Activated CD8-positive, alpha-beta memory T cell treated with anti-CD3 and anti-CD28 coated beads, Interleukin-2, amount 10 ng/mL, durations not matched to agents 7 days and 5 days (primary cell): ENCODE measurements around the gene PLN. TPM values are rescaled to one million over a fixed set of nuclear protein-coding genes. Genes with fewer than 3 reads are reported as not detected.

Source experiments
- ATAC-seq: fragments of 150-1000 bp; cut with Tn5 transposase; one replicate; pipeline ENCODE4 v1.10.0; 2021; ENCODE audit warnings: moderate library complexity
- CTCF ChIA-PET: fragments of 350-600 bp; sonication (Branson Sonifier 250); formaldehyde crosslinking; loops from one replicate; lab custom pipeline; 2021; ENCODE audit warnings: antibody characterized with exemption; lab: Charles Lee
- DNase-seq: peaks from one replicate; pipeline ENCODE4 v3.0.0-alpha.2; 2020
- H3K27ac Mint-ChIP-seq: one replicate; pipeline ENCODE4 v1.8.0; 2021; ENCODE audit warnings: mild to moderate bottlenecking, mixed read lengths
- H3K27me3 Mint-ChIP-seq: one replicate; pipeline ENCODE4 v1.8.0; 2021; ENCODE audit warnings: mixed read lengths
- H3K36me3 Mint-ChIP-seq: one replicate; pipeline ENCODE4 v1.8.0; 2021; ENCODE audit warnings: mild to moderate bottlenecking, mixed read lengths
- H3K4me1 Mint-ChIP-seq: one replicate; pipeline ENCODE4 v1.8.0; 2021; ENCODE audit warnings: mixed read lengths
- H3K4me3 Mint-ChIP-seq: one replicate; pipeline ENCODE4 v1.8.0; 2021; ENCODE audit warnings: mild to moderate bottlenecking, moderate library complexity, mixed read lengths
- H3K9me3 Mint-ChIP-seq: one replicate; pipeline ENCODE4 v1.8.0; 2022; ENCODE audit warnings: low read depth, mixed read lengths
- total RNA-seq, 2 experiments: library from RNA; stranded (reverse); gene quantifications; one replicate each; pipeline ENCODE4 v1.2.3, GENCODE V29; 2021

PLN gene
- total RNA-seq, result not detected

DNA sequence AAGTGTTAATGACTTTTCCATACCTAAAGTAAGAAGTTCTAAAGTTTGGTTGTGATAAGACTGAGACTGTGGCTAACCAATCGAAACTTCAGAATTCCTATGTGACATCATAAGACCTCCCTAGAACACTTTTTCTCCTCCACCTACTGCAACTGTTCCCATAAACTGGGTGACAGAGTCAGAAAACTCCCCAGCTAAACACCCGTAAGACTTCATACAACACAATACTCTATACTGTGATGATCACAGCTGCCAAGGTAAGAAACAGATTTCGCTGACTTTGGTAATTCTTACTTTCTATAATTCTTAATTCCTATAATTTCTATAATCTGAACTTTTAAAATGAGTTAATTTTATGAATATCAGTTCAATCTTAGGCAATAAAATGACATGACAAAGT lies at the start of gene PLN:
Gene PLN, plus strand, starts transcription at position 161 of the 400 bp plus-strand sequence. CDS start 10,626 bp downstream, outside the sequence.
- peaks cover 7% of the 10 kb centered on the region for H3K36me3 Mint-ChIP-seq
- no peak for DNase-seq
- no peak for ATAC-seq
- CTCF ChIA-PET, result no interaction called here
- no peak within 1 kb of the TSS for H3K27ac Mint-ChIP-seq
- H3K4me1 Mint-ChIP-seq, result peaks cover 25% of the 10 kb centered on the region
- no peaks in the 10 kb centered on the region for H3K9me3 Mint-ChIP-seq
- no peak within 1 kb of the TSS for H3K4me3 Mint-ChIP-seq
- H3K27me3 Mint-ChIP-seq, result no peaks in the 10 kb centered on the region

DNA sequence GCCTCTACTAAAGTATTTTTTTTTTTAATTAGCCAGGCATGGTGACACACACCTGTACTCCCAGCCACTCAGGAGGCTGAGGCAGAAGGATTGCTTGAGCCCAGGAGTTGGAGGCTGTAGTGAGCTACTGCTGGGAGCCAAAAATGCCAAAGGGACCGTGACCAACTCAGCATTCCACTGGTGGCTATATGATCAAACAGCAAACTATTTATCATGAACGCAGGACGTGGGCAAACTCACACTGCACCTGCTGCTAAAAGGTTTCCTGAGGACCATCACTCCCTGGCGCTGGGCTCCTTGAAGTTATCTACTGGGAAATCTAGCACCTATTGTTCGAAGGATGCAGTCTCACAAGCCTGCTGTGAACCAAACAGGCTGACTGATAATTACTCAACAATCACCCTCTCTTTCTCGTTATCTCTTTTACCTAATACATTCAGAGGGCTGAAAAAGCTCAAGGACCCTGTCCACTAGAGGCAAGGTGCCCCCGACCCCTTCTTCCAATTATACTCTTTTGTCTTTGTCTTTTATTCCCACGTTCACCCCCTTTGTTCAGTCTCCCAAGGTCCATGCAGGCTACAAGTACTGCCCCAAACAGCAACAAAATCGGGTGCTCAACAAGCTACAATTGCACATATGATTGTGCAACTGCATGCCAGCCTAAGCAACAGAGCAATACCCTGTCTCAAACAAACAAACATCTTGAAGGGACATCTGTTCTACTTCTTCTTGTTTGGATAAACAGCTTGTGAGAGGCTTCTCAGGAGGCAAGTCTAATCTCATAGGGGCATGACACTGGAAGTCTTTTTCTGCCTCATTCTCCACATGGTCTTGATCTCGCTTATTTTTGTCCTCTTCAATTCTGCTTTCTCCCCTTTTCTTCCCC lies 47.7 kb upstream of the PLN start:
- CTCF ChIA-PET, result interaction anchor here (1.2 kb wide), 1 partner anchor 14 kb away, joined by 3 read pairs; no protein-coding TSS in a partner anchor
- Mint-ChIP-seq H3K9me3 (no peaks in the 10 kb centered on the region), H3K36me3 (peaks cover 59% of the 10 kb centered on the region), H3K4me1 (peaks cover 2% of the 10 kb centered on the region), H3K4me3 (no peak overlapping the region), H3K27ac (no peak overlapping the region), H3K27me3 (no peaks in the 10 kb centered on the region)
- ATAC-seq (no peak), DNase-seq (no peak)

DNA sequence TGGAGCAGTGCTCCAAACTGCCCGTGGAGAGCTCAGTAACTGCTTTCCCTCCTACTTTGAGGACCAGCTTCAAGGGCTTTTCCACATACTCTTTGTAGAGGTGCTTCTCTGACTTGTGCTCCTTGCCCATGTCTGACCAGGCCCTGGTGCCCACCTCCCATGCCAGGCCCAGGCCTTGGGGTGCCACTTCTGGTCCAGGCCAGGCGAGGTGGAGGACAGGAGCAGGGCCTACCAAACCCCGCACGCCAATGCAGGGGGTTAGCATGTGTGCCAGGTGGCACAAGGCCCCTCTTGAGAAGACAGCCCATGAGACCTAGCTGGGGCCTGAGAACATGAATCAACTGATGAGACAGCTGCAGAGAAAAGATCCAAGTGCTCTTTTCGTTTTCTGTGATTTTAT lies 47.0 kb upstream of the PLN start:
- Mint-ChIP-seq H3K27ac (no peak overlapping the region), H3K4me3 (no peak overlapping the region)
- CTCF ChIA-PET, result no interaction called here

DNA sequence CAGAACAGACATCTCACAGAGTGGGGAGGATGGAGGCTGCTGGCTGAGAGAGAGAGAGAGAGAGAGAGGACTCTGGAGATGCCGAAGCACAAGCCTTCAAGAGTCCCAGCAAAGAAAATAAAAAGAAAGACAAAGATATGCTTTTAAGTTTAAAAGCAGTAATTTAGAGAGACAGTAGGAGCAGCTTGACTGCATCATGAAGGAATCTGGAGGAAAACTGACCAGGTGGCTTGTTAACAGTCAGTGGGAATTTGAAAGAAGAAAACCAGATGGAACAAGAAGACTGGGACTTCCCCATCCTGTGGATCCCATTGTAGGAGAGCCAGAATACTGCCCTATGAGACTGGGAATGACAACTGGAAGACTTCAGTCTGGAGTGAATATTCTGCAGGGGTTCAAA lies 46.3 kb upstream of the PLN start:
- Mint-ChIP-seq H3K9me3 (no peaks in the 10 kb centered on the region), H3K36me3 (peaks cover 49% of the 10 kb centered on the region), H3K27me3 (no peaks in the 10 kb centered on the region), H3K27ac (no peak overlapping the region), H3K4me3 (no peak overlapping the region), H3K4me1 (no peaks in the 10 kb centered on the region)
- DNase-seq (no peak), ATAC-seq (no peak)
- CTCF ChIA-PET, result no interaction called here

More for the DNA sequence above, 47.0 kb upstream of the PLN start:
- Mint-ChIP-seq H3K36me3 (peaks cover 51% of the 10 kb centered on the region), H3K9me3 (no peaks in the 10 kb centered on the region), H3K27me3 (no peaks in the 10 kb centered on the region), H3K4me1 (no peaks in the 10 kb centered on the region)
- no peak for ATAC-seq
- DNase-seq, result no peak

DNA sequence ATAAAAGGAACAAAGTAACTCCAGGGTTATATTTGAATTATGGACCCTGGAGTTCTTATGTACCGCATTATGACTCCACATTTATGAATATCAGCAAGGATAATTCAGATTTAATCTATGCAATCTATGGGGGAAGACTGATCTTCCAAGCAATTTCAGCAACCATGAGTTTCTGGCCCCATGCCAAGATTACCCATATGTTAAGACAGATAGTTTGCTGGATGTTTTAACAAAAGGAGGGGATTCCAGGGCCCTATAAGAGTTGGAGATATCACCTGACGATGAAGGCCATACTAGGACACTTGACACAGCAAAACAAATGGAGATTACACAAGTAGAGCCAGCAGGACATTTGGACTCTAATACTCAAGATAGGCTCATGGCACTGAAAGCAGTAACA lies 45.9 kb upstream of the PLN start:
- CTCF ChIA-PET, result no interaction called here
- Mint-ChIP-seq H3K4me1 (no peaks in the 10 kb centered on the region), H3K36me3 (peaks cover 45% of the 10 kb centered on the region), H3K27me3 (no peaks in the 10 kb centered on the region), H3K9me3 (no peaks in the 10 kb centered on the region), H3K4me3 (no peak overlapping the region), H3K27ac (no peak overlapping the region)
- ATAC-seq (no peak), DNase-seq (no peak)

DNA sequence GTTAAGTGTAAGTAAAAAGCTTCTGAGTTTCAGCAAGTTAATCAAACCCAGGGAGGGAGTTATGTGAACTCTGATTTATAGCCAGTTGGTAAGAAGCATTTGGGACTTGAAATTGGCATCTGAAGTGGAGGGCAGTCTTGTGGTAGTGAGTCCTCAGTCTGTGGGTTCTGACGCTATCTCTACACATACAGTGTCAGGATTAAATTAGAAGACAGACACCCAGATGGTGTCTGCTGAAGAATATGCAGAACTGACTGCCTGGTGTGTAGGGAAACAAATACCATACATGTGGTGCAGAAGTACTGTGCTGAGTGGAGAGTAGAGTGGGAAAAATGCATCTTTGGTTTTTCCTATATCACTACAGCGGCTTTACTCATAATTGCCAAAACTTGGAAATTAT lies 43.5 kb upstream of the PLN start:
- DNase-seq (no peak), ATAC-seq (no peak)
- Mint-ChIP-seq H3K27ac (no peak overlapping the region), H3K4me3 (no peak overlapping the region), H3K36me3 (peaks cover 39% of the 10 kb centered on the region), H3K27me3 (no peaks in the 10 kb centered on the region), H3K4me1 (no peaks in the 10 kb centered on the region), H3K9me3 (no peaks in the 10 kb centered on the region)
- CTCF ChIA-PET, result no interaction called here

DNA sequence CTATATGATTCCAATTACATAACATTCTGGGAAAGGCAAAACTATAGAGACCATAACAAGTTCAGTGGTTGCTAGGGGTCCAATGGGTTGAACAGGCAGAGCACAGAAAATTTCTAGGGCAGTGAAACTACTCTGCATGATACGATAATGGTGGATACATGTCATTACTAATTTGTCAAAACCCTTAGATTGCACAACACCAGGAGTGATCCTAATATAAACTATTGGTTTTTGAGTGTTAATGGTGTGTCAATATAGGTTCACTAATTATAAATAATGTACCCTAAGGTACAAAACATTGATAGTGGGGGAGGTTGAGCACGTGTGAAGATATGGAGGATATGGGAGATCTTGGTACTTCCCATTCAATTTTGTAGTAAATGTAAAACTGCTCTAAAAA lies 42.4 kb upstream of the PLN start:
- DNase-seq, result no peak
- CTCF ChIA-PET, result no interaction called here
- no peak for ATAC-seq
- no peaks in the 10 kb centered on the region for H3K27me3 Mint-ChIP-seq
- no peaks in the 10 kb centered on the region for H3K4me1 Mint-ChIP-seq
- H3K9me3 Mint-ChIP-seq, result no peaks in the 10 kb centered on the region
- no peak overlapping the region for H3K27ac Mint-ChIP-seq
- H3K4me3 Mint-ChIP-seq, result no peak overlapping the region
- peaks cover 34% of the 10 kb centered on the region for H3K36me3 Mint-ChIP-seq

DNA sequence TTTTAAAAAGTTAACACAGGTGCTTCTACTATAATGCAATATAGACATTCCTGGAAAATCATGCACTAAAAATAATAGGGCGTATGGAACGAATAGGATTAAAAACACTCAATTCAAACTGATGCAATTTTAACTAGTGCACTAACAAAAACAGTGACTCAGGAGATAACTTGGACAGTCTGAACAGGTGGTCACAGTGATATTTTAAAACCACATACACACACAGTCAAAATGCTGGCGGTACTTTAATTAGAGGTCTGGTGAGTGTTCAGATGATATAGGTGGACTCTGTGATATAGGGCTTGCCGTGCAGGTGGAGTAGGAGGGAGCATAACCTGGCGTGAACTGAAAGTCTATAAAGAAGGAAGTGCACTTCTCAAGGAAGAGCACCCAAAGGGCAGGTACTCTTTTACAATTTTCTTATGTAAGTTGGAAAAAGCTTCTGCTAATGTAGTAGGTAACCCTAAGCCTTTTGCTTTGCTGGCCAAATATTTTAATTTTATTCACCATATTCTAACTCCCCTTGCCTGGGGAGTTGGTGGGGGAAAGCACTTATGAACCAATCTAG lies 41.9 kb upstream of the PLN start:
- Mint-ChIP-seq H3K4me1 (no peaks in the 10 kb centered on the region), H3K27ac (no peak overlapping the region), H3K36me3 (peaks cover 30% of the 10 kb centered on the region), H3K27me3 (no peaks in the 10 kb centered on the region), H3K4me3 (no peak overlapping the region), H3K9me3 (no peaks in the 10 kb centered on the region)
- DNase-seq, result no peak
- CTCF ChIA-PET, result no interaction called here
- no peak for ATAC-seq

DNA sequence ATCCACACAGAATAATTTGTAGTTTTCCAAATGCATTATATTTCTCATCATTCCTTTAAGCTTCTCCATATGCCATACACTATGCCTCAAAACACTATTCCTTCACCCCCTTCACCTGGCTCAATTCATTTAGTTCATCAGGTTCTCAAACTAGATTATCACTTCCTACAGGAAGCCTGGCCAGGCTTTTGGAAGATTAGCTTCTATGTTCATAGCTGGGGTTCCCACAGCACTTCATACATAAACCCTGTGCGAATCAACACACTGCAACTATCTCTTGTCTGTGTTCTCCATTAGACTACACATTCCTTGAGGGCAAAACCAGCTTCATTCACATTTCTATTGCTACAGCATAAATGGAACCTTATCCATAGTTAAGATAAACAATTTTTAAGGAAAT lies 40.5 kb upstream of the PLN start:
- Mint-ChIP-seq H3K27ac (no peak overlapping the region), H3K4me1 (peaks cover 3% of the 10 kb centered on the region), H3K4me3 (no peak overlapping the region), H3K27me3 (no peaks in the 10 kb centered on the region), H3K36me3 (peaks cover 15% of the 10 kb centered on the region), H3K9me3 (no peaks in the 10 kb centered on the region)
- no peak for DNase-seq
- ATAC-seq, result no peak
- CTCF ChIA-PET, result no interaction called here

DNA sequence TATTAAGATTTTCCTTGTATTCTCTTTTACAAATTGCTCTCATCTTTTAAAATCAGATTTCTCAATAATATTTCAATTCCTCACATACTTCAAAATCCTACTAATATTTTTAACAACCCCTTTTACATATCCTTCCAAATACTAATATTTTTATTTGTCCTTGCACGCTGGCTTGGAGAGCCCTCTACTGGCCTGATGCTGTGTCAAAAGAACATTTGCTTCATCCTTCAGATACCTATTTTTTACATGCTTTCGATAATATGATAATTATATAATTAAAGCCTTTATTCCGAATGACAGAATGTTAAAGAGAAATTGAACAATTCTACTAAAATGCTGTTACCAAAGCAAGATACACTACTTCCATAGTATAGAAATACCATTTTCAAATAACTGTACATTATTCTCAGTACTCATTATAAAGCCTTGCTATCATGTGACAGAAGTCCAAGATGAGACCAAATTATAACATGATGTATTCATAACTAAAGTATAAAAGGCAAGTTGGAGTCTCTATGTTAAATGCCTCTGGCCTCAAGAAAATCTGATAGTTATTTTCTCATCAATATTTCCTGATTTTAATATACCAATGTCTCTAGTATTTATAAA lies 39.0 kb upstream of the PLN start:
- Mint-ChIP-seq H3K9me3 (no peaks in the 10 kb centered on the region), H3K27me3 (no peaks in the 10 kb centered on the region), H3K4me3 (no peak overlapping the region), H3K27ac (no peak overlapping the region), H3K4me1 (peaks cover 3% of the 10 kb centered on the region), H3K36me3 (peaks cover 6% of the 10 kb centered on the region)
- ATAC-seq (no peak), DNase-seq (no peak)
- CTCF ChIA-PET, result no interaction called here

DNA sequence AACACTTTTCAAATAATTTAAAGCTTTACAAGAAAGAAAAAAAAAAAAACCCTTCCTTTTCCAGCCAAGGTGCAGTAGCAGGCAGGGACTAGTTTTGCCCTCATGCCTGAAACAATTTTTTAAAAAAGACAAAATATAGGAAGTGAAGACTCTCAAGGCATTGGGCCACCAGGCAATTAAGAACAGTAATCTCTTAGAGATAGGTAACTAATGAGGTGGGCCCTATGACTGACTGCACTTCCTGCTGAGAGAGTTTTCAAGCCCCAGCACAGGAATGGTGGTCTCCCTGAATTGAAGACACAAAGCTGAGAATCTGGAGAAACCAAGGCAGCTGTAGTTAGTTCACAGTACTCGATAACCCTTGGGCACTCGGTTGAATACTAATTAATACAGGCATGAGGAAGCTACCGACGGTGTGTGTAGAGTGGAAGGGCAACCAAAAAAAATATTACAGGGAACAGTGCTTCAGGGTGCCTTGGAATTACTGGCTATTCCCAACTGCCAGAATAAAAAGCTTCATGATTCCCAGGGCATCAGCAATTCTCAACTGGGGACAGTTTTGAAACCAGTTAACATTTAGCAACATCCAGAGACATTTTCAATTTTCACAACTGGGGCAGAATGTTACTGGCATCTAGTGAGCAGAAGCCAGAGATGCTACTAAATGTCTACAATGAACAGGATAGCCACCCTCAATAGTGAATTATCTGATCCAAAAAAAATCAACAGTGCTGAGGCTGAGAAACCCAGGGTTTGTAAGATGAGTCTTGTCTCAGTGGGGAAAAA lies 36.0 kb upstream of the PLN start:
- CTCF ChIA-PET, result interaction anchor here (1.5 kb wide), 1 partner anchor 25 kb away, joined by 3 read pairs; no protein-coding TSS in a partner anchor
- ATAC-seq (no peak), DNase-seq (no peak)
- H3K4me3 Mint-ChIP-seq, result no peak overlapping the region
- no peak overlapping the region for H3K27ac Mint-ChIP-seq
- no peaks in the 10 kb centered on the region for H3K9me3 Mint-ChIP-seq
- no peaks in the 10 kb centered on the region for H3K27me3 Mint-ChIP-seq
- H3K36me3 Mint-ChIP-seq, result peaks cover 2% of the 10 kb centered on the region
- peaks cover 3% of the 10 kb centered on the region for H3K4me1 Mint-ChIP-seq

DNA sequence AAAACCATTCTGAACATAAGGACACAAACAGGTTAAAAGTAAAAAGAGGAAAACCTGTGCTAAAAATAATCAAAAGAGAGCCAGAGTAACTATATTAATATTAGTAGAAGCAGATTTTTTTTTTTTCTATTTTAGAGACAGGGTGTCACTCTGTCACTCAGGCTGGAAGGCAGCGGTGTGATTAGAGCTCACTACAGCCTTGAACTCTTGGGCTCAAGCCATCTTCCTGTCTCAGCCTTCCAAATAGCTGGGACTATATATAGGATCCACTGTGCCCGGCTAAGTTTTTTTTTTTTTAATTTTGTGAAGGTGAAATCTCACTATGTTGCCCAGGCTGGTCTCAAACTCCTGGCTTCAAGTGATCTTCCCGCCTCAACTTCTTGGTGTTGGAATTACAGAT lies 33.4 kb upstream of the PLN start:
- Mint-ChIP-seq H3K36me3 (peaks cover 23% of the 10 kb centered on the region), H3K27me3 (no peaks in the 10 kb centered on the region), H3K27ac (no peak overlapping the region), H3K9me3 (peaks cover 2% of the 10 kb centered on the region), H3K4me3 (no peak overlapping the region), H3K4me1 (peaks cover 3% of the 10 kb centered on the region)
- CTCF ChIA-PET, result no interaction called here
- DNase-seq (no peak), ATAC-seq (no peak)

DNA sequence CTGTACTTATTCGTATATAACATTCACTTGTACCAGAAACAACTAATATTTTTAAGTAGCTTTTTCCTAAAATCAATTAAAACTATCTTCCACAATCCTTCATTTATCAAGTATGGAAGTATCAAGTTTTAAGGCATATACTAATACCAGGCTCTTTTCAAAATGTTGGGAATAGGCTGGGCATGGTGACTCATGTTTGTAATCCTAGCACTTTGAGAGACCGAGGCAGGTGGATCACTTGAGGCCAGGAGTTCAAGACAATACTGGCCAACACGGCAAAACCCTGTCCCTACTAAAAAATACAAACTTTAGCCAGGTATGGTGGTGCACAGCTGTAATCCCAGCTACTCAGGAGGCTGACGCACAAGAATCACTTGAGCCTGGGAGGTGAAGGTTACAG lies 25.7 kb upstream of the PLN start:
- no peaks in the 10 kb centered on the region for H3K27me3 Mint-ChIP-seq
- DNase-seq (no peak), ATAC-seq (no peak)
- H3K4me1 Mint-ChIP-seq, result peaks cover 15% of the 10 kb centered on the region
- H3K27ac Mint-ChIP-seq, result no peak overlapping the region
- CTCF ChIA-PET, result interaction anchor here (1.3 kb wide), 1 partner anchor 265 kb away, joined by 3 read pairs; no protein-coding TSS in a partner anchor
- H3K4me3 Mint-ChIP-seq, result no peak overlapping the region
- H3K9me3 Mint-ChIP-seq, result peaks cover 2% of the 10 kb centered on the region
- H3K36me3 Mint-ChIP-seq, result peaks cover 49% of the 10 kb centered on the region
